ENCODE results near the gene IRF9. TPM values are rescaled to one million over a fixed set of nuclear protein-coding genes. Genes with fewer than 3 reads are reported as not detected.

The IRF9 gene
- total RNA-seq, 4 donors from 2014 or later: 55.7 to 106 (median 65.8) TPM

DNA sequence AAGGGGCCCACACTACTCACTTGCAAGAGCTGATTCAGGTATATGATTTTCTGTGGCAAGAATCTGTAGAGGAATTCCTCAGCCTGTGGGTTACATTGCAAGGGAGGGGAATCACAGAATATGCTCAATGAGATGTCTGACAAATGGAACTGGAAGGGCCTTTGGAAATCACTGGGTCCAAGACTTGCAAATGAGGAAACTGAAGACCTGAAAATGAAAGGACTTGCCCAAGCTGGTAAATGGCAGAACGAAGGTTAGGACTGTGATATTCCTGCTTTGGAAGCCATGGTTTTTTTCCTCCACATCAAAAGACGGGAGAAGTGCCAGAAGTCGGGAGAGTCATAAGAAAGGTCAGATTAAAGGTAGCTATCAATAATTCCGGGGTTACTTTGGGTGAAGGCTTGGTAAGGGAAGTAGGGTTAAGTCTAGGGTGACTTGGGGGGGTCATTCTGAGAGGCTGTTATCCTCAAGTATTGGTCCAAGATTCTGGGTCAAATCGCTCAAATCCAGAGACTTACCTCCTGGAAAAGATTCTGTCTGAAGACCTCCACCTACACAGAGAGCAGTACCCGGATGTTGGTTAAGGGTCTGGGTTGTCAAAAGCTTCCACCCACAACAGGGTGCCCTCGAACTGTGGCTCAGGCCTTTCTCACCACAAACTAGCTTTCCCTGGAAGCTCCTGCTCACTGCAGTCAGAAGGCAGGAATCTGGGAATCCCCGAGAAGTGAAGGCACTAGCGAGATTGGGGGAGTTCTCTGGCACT lies 15.2 kb upstream of the IRF9 start:
- H3K36me3 ChIP-seq: peaks cover 2 to 33% (median 3%) of the 10 kb centered on the region in 3 donors
- H3K4me1 ChIP-seq: peaks cover 4 to 63% (median 22%) of the 10 kb centered on the region in 4 donors
- TF ChIP-seq, protein P1, sequence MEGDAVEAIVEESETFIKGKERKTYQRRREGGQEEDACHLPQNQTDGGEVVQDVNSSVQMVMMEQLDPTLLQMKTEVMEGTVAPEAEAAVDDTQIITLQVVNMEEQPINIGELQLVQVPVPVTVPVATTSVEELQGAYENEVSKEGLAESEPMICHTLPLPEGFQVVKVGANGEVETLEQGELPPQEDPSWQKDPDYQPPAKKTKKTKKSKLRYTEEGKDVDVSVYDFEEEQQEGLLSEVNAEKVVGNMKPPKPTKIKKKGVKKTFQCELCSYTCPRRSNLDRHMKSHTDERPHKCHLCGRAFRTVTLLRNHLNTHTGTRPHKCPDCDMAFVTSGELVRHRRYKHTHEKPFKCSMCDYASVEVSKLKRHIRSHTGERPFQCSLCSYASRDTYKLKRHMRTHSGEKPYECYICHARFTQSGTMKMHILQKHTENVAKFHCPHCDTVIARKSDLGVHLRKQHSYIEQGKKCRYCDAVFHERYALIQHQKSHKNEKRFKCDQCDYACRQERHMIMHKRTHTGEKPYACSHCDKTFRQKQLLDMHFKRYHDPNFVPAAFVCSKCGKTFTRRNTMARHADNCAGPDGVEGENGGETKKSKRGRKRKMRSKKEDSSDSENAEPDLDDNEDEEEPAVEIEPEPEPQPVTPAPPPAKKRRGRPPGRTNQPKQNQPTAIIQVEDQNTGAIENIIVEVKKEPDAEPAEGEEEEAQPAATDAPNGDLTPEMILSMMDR (IDR thresholded peaks at IDR 0.05): no peak
- TF ChIP-seq POLR2A (IDR thresholded peaks at IDR 0.05) (no peak), EP300 (IDR thresholded peaks at IDR 0.05) (no peak)

DNA sequence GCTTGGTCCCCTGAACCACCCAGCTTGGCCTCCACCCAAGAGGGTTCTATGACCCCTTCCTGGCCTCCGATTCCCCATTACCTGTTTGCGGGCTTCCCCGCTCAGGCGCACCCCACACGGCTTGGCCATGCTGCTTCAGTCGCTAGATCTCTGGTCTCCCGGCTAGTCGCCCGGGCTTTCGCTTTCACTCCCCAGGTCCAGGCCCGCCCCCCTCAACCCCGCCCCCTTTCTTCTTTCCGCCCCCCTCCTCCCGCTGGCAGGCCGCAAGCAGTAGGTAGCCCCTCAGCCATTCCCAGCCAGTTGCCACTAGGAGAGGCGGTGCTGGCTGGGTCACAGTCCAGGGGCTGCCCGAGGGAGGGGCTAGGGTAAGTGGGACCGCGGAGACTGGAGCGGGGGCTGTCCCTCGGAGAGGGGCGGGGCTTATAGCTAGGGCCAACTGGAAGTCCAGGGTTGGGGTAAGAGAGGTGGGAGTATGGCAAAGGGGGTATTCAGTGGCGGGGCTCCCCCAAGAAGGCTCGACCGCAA lies 14.6 kb upstream of the IRF9 start, which contains the start of gene PSME2:
Gene PSME2, minus strand, starts transcription at position 158 of the 525 bp plus-strand sequence. Its CDS starts 29 bp downstream, at position 129.
- 0 to 1% methylated on average over 23 to 25 of the region's 25 CpGs for WGBS, 2 donors
- peaks cover 5 to 39% (median 9%) of the 10 kb centered on the region in 3 donors for H3K36me3 ChIP-seq
- H3K27ac ChIP-seq: peak within 1 kb of the TSS; percentile 85 to 97 (median 92)
- peak; percentile 80 to 88 for DNase-seq (ENCODE audit: low spot score in 2 of 2)
- H3K4me3 ChIP-seq: peak within 1 kb of the TSS; percentile 82 to 98 (median 96)
- TF ChIP-seq EP300 (IDR thresholded peaks at IDR 0.05) (peak in 1 of 2 donors; percentile 30), POLR2A (IDR thresholded peaks at IDR 0.05) (peak; percentile 12 to 56)
- TF ChIP-seq, protein P1 (IDR thresholded peaks at IDR 0.05): no peak
- peaks cover 4 to 62% (median 22%) of the 10 kb centered on the region in 4 donors for H3K4me1 ChIP-seq
- H3K9me3 ChIP-seq: no peaks in the 10 kb centered on the region
- no peaks in the 10 kb centered on the region for H3K27me3 ChIP-seq

More for the DNA sequence above, 15.2 kb upstream of the IRF9 start:
- Histone ChIP-seq H3K27me3 (no peaks in the 10 kb centered on the region), H3K4me3 (peak overlapping the region; percentile 82 to 98 (median 96)), H3K9me3 (no peaks in the 10 kb centered on the region), H3K27ac (peak overlapping the region; percentile 85 to 97 (median 92))
- WGBS, 2 donors: 15 to 19% methylated on average over 9 of the region's 9 CpGs
- DNase-seq (ENCODE audit: low spot score in 2 of 2): no peak

- WGBS, 2 donors: 0% methylated on average over 33 to 40 of the region's 57 CpGs
- Histone ChIP-seq H3K27me3 (no peaks in the 10 kb centered on the region), H3K4me3 (peak within 1 kb of the TSS; percentile 82 to 98 (median 96)), H3K36me3 (peaks cover 5 to 46% (median 15%) of the 10 kb centered on the region in 3 donors), H3K27ac (peak within 1 kb of the TSS; percentile 85 to 97 (median 92)), H3K4me1 (peaks cover 4 to 59% (median 21%) of the 10 kb centered on the region in 4 donors), H3K9me3 (no peaks in the 10 kb centered on the region)
- peak; percentile 97 to 98 for DNase-seq (ENCODE audit: low spot score in 2 of 2)
- TF ChIP-seq POLR2A (IDR thresholded peaks at IDR 0.05) (peak; percentile 21 to 75), EP300 (IDR thresholded peaks at IDR 0.05) (peak; percentile 29 to 88)
- TF ChIP-seq, protein P1 (IDR thresholded peaks at IDR 0.05): peak in 1 of 5 experiments; percentile 15
Observed at GRCh38 chr14:24146978-24147760, 13.9 kb upstream of the IRF9 start, which contains the start of gene RNF31. TSS of gene RNF31 (plus strand) at chr14:24147498. CDS start at chr14:24147699, 201 bp downstream.

- 4 to 5% methylated on average over 21 to 22 of the region's 29 CpGs for WGBS, 2 donors
- TF ChIP-seq EP300 (IDR thresholded peaks at IDR 0.05) (no peak), POLR2A (IDR thresholded peaks at IDR 0.05) (no peak)
- TF ChIP-seq, protein P1 (IDR thresholded peaks at IDR 0.05): no peak
- peaks cover 4 to 51% (median 19%) of the 10 kb centered on the region in 4 donors for H3K4me1 ChIP-seq
- peak overlapping the region; percentile 85 to 97 (median 92) for H3K27ac ChIP-seq
- DNase-seq (ENCODE audit: low spot score in 2 of 2): no peak
- peaks cover 5 to 53% (median 20%) of the 10 kb centered on the region in 3 donors for H3K36me3 ChIP-seq
- H3K4me3 ChIP-seq: peak overlapping the region; percentile 82 to 98 (median 96)
- H3K27me3 ChIP-seq: no peaks in the 10 kb centered on the region
- no peaks in the 10 kb centered on the region for H3K9me3 ChIP-seq
Observed at GRCh38 chr14:24147761-24148428, 13.2 kb upstream of the IRF9 start.

All from tibial nerve (tissue), 4 donors.